Spleen (tissue), 7 donors: ENCODE data around the gene GET4.

ENCODE experiments used
- POLR2A ChIP-seq, 3 donors: fragments of 450-650 bp; IDR thresholded peaks; one replicate each; pipeline ENCODE4 v1.5.1; 2017; ENCODE audit warnings: antibody characterized with exemption in 3 of 3, mild to moderate bottlenecking in 1 of 3
- POLR2AphosphoS5 ChIP-seq, 3 donors: sonication (generic); formaldehyde crosslinking; IDR thresholded peaks; one replicate each; pipeline ENCODE4 v1.5.1; 2017; ENCODE audit warnings: antibody characterized with exemption in 3 of 3
- TF ChIP-seq, protein P1 (sequence below), 11 experiments: fragments of 200-600 bp in 7 of 11; fragments of 450-650 bp in 4 of 11; sonication (generic) in 4 of 11; IDR thresholded peaks in 8 of 11; conservative IDR thresholded peaks in 3 of 11; 1 replicate in 7 of 11; 2 replicates in 4 of 11; pipeline versions ENCODE4 v1.4.0 to v1.8.0; 2016 to 2021; ENCODE audit warnings: antibody characterized with exemption in 11 of 11, inconsistent platforms in 4 of 11, mild to moderate bottlenecking in 1 of 11
- donor health status: DM: no; HTN: no; CAD: no; lungs with moderate emphysema.
- donor health status: DM: no; HTN: no; CAD: no.
- donor health status: DM: no; HTN: no; CAD: no.

DNA sequence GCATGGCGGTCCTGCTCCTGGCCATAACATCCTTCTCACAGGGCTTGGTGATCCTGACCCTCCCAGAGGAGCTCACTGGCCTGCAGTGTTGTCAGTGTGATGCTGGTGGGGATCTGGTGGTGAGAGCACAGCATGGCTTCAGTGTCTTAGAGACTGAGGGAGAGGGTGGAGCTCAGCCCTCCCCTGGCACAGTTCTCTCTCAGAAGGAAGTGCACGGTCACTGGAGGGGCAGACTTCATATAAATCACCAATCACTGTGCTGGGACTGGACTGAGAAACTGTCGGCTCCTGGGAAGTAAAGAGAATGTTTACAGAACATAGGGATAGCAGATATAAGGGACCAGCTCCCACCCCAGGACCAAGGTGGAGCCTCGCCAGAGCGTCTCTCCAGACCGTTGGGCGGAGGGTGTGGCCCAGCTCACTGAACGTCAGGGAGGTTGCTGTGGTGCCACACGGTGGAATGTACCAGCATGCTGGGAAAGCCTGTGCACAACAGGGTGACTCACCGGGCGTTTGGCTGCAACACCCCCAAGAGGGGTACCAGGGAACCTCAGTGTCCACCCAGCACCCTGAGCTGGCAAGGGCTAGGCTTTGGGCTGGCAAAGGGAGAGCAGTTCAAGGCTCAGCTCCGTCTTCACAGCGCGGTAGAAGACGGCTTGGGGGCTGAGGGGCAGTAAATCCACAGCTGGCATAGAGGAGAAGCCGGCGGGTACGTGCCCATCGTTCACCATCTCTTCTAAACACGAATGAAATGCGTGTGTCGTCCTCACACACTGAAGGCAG, 8.8 kb upstream of the GET4 start:
- TF ChIP-seq, protein P1, sequence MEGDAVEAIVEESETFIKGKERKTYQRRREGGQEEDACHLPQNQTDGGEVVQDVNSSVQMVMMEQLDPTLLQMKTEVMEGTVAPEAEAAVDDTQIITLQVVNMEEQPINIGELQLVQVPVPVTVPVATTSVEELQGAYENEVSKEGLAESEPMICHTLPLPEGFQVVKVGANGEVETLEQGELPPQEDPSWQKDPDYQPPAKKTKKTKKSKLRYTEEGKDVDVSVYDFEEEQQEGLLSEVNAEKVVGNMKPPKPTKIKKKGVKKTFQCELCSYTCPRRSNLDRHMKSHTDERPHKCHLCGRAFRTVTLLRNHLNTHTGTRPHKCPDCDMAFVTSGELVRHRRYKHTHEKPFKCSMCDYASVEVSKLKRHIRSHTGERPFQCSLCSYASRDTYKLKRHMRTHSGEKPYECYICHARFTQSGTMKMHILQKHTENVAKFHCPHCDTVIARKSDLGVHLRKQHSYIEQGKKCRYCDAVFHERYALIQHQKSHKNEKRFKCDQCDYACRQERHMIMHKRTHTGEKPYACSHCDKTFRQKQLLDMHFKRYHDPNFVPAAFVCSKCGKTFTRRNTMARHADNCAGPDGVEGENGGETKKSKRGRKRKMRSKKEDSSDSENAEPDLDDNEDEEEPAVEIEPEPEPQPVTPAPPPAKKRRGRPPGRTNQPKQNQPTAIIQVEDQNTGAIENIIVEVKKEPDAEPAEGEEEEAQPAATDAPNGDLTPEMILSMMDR (IDR thresholded peaks at IDR 0.05 in 8 of 11, conservative IDR thresholded peaks at IDR 0.05 in 3 of 11) = no peak
- TF ChIP-seq POLR2A (IDR thresholded peaks at IDR 0.05) (no peak), POLR2AphosphoS5 (IDR thresholded peaks at IDR 0.05) (no peak)
